HG03064 (cell line): Measurements from ENCODE around the gene TGFBR1.
A peak's percentile ranks its signal among the peaks of the same experiment; 100 is the strongest.

Experiments
- ATAC-seq: cut with Tn5 transposase; IDR thresholded peaks from one replicate; pipeline ENCODE4 v1.9.1; 2021; ENCODE audit warnings: low read depth; ENCODE audit not compliant: unreplicated experiment

TGFBR1 gene

DNA sequence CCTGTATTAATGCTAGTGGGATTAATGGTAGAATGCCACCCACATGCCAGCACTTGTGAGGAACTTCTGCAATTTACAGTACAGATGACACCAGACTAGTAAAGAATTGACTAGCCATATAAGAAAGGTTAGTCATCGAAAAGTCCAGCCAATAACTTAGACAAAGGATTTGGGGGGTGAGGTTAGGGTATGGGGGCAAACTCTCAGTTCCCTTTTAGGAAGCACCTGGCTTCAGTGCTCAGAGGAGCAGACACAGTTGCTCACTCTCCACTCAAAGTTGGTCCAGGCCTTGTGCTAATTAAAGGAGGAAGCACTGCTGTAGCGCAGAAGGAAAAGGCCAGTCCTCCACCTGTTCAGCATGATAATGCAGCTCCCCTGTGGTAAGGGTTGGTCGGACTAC is 25.2 kb downstream of the TGFBR1 start:
- ATAC-seq, result peak; percentile 56

GRCh38 chr9:99133145-99133544 is 28.2 kb downstream of the TGFBR1 start:
- no peak for ATAC-seq

DNA sequence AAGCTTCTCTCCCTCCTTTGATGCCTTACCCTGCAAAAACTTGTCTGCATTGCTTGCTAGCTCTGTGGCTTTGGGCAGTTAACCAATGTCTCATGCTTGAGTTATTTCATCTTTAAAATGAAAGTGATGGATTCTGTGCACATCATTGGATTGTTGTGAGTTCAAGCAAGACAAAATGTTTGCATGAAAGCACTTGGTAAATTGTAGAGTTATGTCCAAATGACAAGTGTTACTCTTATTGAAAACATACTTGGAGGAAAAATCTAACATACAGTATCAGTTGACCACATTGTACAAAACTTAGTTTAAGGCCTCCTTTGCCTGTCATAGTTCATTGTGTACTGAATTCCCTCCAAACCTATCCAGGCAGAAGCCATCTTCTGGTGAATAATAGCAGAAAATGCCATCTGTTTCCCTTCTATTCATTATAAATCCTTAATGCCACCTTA is 30.0 kb downstream of the TGFBR1 start:
- ATAC-seq, result no peak

- ATAC-seq, result no peak
Measured at GRCh38 chr9:99135456-99135855, 30.5 kb downstream of the TGFBR1 start.

GRCh38 chr9:99137225-99137624 is 32.3 kb downstream of the TGFBR1 start:
- ATAC-seq, result no peak

DNA sequence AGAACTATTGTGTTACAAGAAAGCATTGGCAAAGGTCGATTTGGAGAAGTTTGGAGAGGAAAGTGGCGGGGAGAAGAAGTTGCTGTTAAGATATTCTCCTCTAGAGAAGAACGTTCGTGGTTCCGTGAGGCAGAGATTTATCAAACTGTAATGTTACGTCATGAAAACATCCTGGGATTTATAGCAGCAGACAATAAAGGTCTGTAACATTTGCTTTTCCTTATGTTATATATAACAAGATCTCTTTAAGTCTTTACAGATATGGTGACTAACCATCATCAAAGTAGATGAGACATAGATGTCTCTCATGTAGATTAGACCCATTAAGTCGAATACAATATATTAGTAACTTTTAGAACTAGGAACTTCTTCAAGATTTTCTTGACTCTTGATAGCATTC is 33.0 kb downstream of the TGFBR1 start:
- ATAC-seq, result no peak

- ATAC-seq, result no peak
Measured at GRCh38 chr9:99138424-99139284, 33.7 kb downstream of the TGFBR1 start.

DNA sequence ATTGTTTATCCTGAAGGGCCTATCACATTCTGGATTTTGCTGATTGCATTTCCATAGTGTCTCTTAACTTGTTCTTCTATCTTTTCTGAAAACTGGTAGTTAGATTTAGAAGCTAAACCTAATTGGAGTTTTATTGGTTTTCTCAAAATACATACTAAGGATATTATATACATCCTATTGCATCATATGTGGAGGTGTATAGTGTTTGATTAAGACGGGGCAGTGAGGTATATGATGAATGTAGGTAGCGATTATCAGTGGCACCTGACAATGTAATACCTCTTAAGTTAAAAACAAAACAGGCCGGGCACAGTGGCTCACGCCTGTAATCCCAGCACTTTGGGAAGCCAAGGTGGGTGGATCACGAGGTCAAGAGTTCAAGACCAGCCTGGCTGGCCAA is 35.0 kb downstream of the TGFBR1 start:
- ATAC-seq, result no peak

DNA sequence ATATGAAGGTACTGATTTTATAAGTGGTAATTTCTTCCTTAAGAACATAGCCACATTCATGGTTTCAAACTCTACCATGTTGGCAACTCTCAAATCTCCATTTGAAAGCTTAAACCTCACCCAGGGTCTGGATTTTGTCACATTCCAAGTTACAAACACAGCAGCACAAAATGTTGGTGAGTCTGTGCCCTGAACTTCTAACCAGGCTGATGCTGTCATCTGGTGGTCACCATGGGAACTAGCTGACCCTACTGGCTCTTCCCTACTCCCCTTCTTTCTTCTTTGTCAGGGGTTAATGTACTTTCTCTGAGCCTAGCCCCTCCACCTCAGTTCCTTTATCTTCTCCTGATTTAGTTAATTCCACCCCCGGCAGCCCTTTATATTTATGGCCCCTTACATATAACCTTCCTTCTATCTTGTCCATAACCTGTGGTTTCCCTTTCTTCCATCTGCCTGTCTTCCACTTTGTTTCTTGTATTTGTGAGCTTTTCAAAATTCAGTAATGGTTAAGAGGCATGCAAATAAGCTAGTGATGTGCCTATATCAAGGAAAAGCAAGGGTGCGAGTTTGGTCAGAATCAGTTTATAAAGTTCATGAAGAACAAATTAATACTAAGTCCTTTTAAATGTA is 35.9 kb downstream of the TGFBR1 start:
- no peak for ATAC-seq

DNA sequence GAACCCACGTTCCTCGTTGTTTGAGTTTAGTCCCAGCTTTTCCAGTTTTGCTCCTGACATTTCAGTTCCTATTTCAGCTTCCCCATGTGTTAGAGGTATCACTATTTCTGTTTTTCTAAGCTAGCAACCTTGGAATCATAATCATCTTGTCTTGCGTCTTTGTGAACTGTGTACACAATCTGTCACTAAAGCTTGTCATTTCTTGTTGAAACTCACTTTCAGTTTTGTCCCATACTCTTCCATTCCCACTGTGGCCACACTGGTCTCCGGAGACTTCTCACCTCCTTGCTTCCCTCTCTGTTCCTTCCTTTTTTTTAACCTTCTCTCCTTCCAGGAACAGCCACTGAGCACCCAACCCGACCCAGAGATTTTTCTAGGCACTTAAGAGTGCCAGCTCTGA is 36.9 kb downstream of the TGFBR1 start:
- ATAC-seq, result no peak

DNA sequence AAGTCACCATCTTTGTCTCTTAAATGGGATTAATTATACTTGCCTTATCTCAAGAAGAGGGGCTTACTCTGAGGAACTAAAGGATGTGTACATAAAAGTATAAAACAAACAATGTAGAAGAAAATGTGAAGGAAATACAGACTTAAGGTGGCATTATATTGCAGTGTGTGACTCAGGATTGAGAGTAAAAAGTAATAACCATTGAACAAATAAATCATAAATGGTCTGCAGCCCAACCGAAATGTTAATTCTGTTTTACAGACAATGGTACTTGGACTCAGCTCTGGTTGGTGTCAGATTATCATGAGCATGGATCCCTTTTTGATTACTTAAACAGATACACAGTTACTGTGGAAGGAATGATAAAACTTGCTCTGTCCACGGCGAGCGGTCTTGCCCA is 37.4 kb downstream of the TGFBR1 start:
- no peak for ATAC-seq

- ATAC-seq, result no peak
Measured at GRCh38 chr9:99143655-99144054, 38.7 kb downstream of the TGFBR1 start.

- no peak for ATAC-seq
Measured at GRCh38 chr9:99144966-99145365, 40.1 kb downstream of the TGFBR1 start.

DNA sequence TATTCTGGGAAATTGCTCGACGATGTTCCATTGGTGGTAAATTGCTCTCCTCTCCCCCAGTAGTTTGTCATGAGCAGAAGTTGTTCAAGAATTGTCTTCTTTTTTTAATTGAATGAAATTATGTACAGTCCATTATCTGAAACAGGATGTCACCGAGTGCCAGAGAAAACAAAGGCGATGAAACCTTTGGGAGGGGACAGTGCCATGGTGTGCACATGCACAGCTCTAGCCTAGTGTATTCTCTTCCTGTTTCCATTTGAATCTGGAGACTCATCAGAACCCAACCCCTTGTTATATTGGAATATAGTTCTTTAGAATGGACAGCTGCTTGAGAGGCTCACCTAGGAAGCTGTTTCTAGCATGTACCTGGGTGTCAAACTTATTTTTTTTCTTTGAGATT is 41.7 kb downstream of the TGFBR1 start:
- ATAC-seq, result no peak

DNA sequence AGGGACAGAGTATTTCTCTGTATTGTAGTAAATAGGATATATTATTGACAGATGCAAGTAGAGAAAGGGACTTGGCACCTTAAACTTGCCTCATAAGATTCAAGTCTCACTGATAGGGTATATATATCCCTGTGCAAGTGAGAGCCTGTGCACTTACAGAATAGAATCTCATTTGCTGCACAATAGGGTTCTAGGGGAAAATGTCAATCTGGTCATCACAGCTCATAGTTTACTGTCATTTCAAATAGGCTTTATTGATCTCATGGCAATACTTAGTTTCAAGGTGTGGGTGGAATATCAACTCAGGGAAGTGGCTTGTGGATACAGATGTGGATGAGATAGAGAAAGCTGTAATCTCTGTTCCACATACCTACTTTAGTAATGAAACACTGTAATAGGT is 42.3 kb downstream of the TGFBR1 start:
- ATAC-seq, result no peak

DNA sequence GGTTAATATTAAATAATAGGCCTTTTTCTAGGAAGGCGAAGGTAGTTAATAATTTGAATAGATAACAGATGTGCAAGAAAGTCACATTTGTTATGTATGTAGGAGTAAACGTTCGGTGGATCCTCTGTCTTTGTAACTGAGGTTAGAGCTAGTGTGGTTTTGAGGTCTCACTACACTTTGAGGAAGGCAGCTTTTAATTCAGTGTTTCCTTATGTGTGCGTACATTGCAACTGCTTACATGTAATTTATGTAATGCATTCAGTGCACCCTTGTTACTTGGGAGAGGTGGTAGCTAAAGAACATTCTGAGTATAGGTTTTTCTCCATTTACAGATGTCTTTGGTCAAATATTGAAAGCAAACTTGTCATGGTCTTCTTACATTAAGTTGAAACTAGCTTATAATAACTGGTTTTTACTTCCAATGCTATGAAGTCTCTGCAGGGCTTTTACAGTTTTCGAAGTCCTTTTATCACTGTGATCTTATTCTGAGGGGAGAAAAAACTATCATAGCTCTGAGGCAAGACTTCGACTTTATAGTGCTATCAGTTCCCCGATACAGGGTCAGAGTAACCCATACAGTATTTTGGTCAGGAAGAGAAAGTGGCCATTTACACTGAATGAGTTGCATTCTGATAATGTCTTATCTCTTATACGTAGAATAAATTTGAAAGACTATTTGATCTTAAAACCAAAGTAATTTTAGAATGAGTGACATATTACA is 45.7 kb downstream of the TGFBR1 start:
- ATAC-seq, result no peak

- no peak for ATAC-seq
Measured at GRCh38 chr9:99154356-99154755, 49.4 kb downstream of the TGFBR1 start.

DNA sequence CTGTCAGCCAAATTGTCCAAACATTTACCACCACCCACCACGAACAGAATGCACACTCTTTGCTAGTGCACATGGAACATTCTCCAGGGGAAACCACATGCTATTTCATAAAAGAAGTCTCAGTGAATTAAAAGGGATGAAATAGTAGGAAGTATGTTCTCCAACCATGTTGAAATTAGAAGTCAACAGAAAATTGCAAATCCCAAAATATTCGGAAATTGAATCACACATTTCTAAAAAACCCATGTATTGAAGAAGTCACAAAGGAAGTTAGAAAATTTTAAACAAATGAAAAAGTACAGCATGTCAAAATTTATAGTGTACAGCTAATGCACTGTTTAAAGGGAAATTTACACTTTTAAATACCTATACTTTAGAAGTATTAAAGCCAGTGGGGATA is 50.8 kb downstream of the TGFBR1 start:
- ATAC-seq, result no peak

DNA sequence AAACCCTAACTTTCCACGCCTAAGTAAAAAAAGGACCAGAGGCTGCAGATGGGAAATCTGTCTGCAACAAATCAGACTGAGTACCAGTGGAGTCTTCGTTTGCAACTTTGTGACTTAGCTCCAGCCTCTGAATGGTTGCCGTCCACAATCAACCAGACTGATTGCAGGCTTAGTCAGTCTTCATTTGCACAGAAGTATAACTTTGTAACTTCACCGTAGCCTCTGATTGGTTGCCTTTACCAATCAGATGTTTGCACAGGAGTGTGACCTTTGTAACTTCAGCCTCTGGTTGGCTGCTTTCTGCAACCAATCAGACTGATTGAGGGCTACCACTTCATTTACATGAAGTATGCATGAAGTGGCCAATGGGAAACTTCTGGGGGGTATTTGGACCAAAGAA is 53.7 kb downstream of the TGFBR1 start:
- ATAC-seq, result no peak

DNA sequence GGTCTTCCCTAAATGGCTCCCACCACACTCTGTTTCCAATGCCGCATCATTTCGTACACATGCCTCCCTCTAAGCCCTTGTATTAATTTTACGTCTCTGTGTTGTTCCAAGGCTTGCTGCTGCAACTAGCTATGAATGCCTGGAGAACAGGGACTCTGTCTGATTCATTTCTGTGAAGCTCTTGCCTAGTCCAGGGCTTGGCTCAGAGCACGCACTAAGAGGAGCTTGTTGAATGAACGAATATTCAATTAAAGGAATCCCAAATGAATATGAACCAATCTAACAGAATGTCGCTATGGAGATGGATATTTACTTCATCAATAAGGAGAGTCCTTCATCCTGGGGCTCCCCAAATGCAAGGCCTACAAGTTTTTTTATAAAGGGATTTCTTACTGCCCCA is 55.3 kb downstream of the TGFBR1 start:
- ATAC-seq, result no peak

DNA sequence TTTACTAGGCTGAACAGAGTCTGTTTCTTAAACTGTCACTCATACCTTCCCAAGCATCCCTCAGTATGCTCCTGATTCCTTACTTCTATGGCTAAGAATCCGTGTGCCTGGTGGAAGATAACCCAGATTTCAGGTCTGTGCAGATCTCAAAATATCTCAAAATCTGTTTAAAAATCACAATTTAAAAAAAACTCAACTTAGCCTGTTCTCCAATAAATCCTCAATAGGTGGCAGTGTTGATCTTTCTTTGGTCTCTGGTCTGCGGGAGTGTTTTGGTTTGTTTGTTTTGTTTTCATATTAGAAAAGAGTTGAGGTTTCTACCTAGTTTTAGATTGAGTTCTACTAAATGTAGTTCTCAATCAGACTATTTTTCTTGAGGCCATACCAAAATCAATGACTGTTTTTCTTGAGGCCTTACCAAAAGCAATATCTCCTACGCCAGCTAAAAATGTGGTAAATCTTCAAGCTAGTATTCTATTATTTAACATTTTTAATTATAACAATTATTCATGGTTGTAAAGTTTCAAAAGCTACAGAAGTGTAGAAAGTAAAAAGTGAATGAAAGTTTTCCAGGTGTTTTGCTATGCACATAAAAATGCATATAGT is 57.9 kb downstream of the TGFBR1 start:
- ATAC-seq, result no peak
